GM23338 (cell line): ENCODE results near the gene NHS. TPM values are rescaled to one million over a fixed set of nuclear protein-coding genes. Genes with fewer than 3 reads are reported as not detected.

Source experiments
- ATAC-seq: fragments of 200-7000 bp; cut with Tn5 transposase; 3 replicates; pipeline ENCODE4 v1.9.1; 2020
- DNase-seq: peaks from one replicate; pipeline ENCODE4 v3.0.0-alpha.2; 2015; ENCODE audit warnings: low spot score
- H2AFZ ChIP-seq: fragments of 200-600 bp; sonication (generic); 2 replicates; pipeline ENCODE4 v1.8.0; 2016; ENCODE audit warnings: antibody characterized with exemption, mild to moderate bottlenecking, moderate library complexity
- H3F3A ChIP-seq: fragments of 200-600 bp; sonication (generic); replicated peaks from 2 replicates; pipeline ENCODE4 v1.8.0; 2017; ENCODE audit warnings: antibody characterized with exemption, mixed run types, low read depth
- H3K27ac ChIP-seq: fragments of 200-600 bp; sonication (generic); 2 replicates; pipeline ENCODE4 v1.6.1; 2016; ENCODE audit warnings: low read depth
- H3K27me3 ChIP-seq: fragments of 200-600 bp; sonication (generic); 2 replicates; pipeline ENCODE4 v1.8.0; 2016; ENCODE audit warnings: mild to moderate bottlenecking, mixed run types, moderate library complexity; ENCODE audit not compliant: insufficient read depth
- H3K36me3 ChIP-seq: fragments of 200-600 bp; sonication (generic); 2 replicates; pipeline ENCODE4 v1.8.0; 2016; ENCODE audit warnings: mild to moderate bottlenecking; ENCODE audit not compliant: insufficient read depth
- H3K4me1 ChIP-seq: fragments of 200-600 bp; sonication (generic); 2 replicates; pipeline ENCODE4 v1.8.0; 2016; ENCODE audit warnings: mild to moderate bottlenecking, moderate library complexity; ENCODE audit not compliant: insufficient read depth
- H3K4me2 ChIP-seq: fragments of 200-600 bp; sonication (generic); 2 replicates; pipeline ENCODE4 v1.7.1; 2017; ENCODE audit warnings: mixed run types
- H3K4me3 ChIP-seq: fragments of 200-600 bp; sonication (generic); 2 replicates; pipeline ENCODE4 v1.6.1; 2016; ENCODE audit warnings: mixed run types
- H3K79me2 ChIP-seq: fragments of 200-600 bp; sonication (generic); replicated peaks from 2 replicates; pipeline ENCODE4 v1.8.0; 2017; ENCODE audit warnings: mild to moderate bottlenecking; ENCODE audit not compliant: insufficient read depth
- H3K9me2 ChIP-seq: fragments of 200-600 bp; sonication (generic); 2 replicates; pipeline ENCODE4 v1.8.0; 2017; ENCODE audit not compliant: insufficient read depth
- H4K20me1 ChIP-seq: fragments of 200-600 bp; sonication (generic); replicated peaks from 2 replicates; pipeline ENCODE4 v1.8.0; 2017; ENCODE audit warnings: mild to moderate bottlenecking; ENCODE audit not compliant: insufficient read depth
- H3K27ac Mint-ChIP-seq: 2 replicates; pipeline ENCODE4 v1.8.0; 2020; ENCODE audit warnings: inconsistent platforms, mild to moderate bottlenecking, moderate library complexity, mixed read lengths
- H3K27me3 Mint-ChIP-seq: 3 replicates; pipeline ENCODE4 v1.8.0; 2022; ENCODE audit warnings: low read depth, mild to moderate bottlenecking, moderate library complexity, mixed read lengths, inconsistent platforms; ENCODE audit not compliant: insufficient read depth, poor library complexity
- H3K36me3 Mint-ChIP-seq: 3 replicates; pipeline ENCODE4 v1.8.0; 2021; ENCODE audit warnings: low read depth, mild to moderate bottlenecking, inconsistent platforms, moderate library complexity, mixed read lengths
- H3K4me1 Mint-ChIP-seq: 3 replicates; pipeline ENCODE4 v1.8.0; 2020; ENCODE audit warnings: mild to moderate bottlenecking, inconsistent platforms, mixed read lengths
- H3K4me3 Mint-ChIP-seq: 3 replicates; pipeline ENCODE4 v1.8.0; 2021; ENCODE audit warnings: moderate library complexity, mild to moderate bottlenecking, inconsistent platforms, mixed read lengths
- H3K9me3 Mint-ChIP-seq: 3 replicates; pipeline ENCODE4 v1.8.0; 2020; ENCODE audit warnings: moderate library complexity, mild to moderate bottlenecking, inconsistent platforms, mixed read lengths
- CREB1 ChIP-seq: fragments of 250-450 bp; sonication (Bioruptor Pico); IDR thresholded peaks from 2 replicates; pipeline ENCODE4 v1.5.0; 2020; ENCODE audit warnings: low read depth, mild to moderate bottlenecking, moderate library complexity
- EZH2phosphoT487 ChIP-seq: fragments of 200-600 bp; sonication (generic); IDR thresholded peaks from one replicate; pipeline ENCODE4 v1.8.1; 2018; ENCODE audit warnings: antibody characterized with exemption; ENCODE audit not compliant: unreplicated experiment
- JUNB ChIP-seq: IDR thresholded peaks from one replicate; pipeline ENCODE4 v1.6.1; 2016; ENCODE audit warnings: antibody characterized with exemption; ENCODE audit not compliant: unreplicated experiment
- NANOG ChIP-seq: IDR thresholded peaks from 2 replicates; pipeline ENCODE4 v1.6.1; 2016; ENCODE audit warnings: antibody characterized with exemption, borderline replicate concordance
- STAT1 ChIP-seq: IDR thresholded peaks from one replicate; pipeline ENCODE4 v1.6.1; 2016; ENCODE audit warnings: antibody characterized with exemption; ENCODE audit not compliant: unreplicated experiment
- ZNF114 ChIP-seq: fragments of 250-450 bp; sonication (Bioruptor Pico); IDR thresholded peaks from 2 replicates; pipeline ENCODE4 v1.5.0; 2020; ENCODE audit warnings: mild to moderate bottlenecking, moderate library complexity
- ZNF331 ChIP-seq: fragments of 250-450 bp; sonication (Bioruptor Pico); IDR thresholded peaks from 2 replicates; pipeline ENCODE4 v1.5.0; 2020; ENCODE audit warnings: low read depth, mild to moderate bottlenecking, moderate library complexity
- polyA plus RNA-seq: library from polyadenylated mRNA; unstranded; fragments of >200 nt; fragmentation: Nextera tagmentation; extraction: Ambion mirVana; gene quantifications from 2 replicates; pipeline ENCODE4 v1.2.1, GENCODE V29; 2016
- total RNA-seq: library from RNA; depleted of rRNA; stranded (reverse); fragments of >200 nt; shearing (Covaris generic); gene quantifications from 2 replicates; pipeline ENCODE4 v1.2.3, GENCODE V29; 2014
- TF ChIP-seq, protein P1 (sequence below): fragments of 250-450 bp; sonication (Bioruptor Pico); IDR thresholded peaks from 2 replicates; pipeline ENCODE4 v1.5.0; 2020; ENCODE audit warnings: mild to moderate bottlenecking, moderate library complexity
- TF ChIP-seq, protein P2 (sequence below): IDR thresholded peaks from one replicate; pipeline ENCODE4 v1.6.1; 2018; ENCODE audit warnings: antibody characterized with exemption; ENCODE audit not compliant: unreplicated experiment
- TF ChIP-seq, protein P3 (sequence below), 2 experiments: fragments of 200-600 bp in 1 of 2; sonication (generic) in 1 of 2; conservative IDR thresholded peaks; 2 replicates each; pipeline versions ENCODE4 v1.5.1 to v1.6.1; 2016 to 2017; ENCODE audit warnings: antibody characterized with exemption in 2 of 2, low read depth in 2 of 2, mild to moderate bottlenecking in 2 of 2, moderate library complexity in 1 of 2
- TF ChIP-seq, protein P4 (sequence below): IDR thresholded peaks from 2 replicates; pipeline ENCODE4 v1.6.1; 2016; ENCODE audit warnings: antibody characterized with exemption

The NHS gene
- total and polyA plus RNA-seq, 2 experiments from 2014 or later = 1.8 to 8.2 TPM

DNA sequence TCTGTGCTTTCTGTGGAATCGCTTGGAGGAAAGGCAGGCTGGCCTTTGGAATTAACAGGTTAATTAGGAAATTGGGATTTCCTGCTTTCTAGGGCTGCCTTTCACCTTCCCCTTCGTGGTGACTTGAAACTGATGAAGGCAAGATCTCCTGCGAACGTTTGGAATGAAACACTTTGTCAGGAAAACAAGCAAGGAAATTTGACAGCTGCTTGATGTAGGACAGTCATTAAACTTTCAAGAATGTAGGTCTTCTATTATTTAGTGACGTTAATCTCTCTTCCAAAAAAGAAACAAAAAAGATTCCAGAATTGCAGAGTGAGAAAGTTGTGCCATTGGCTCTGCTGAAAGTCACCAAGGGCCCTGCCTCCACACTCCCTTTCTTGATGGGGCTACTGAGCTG is 206.6 kb downstream of the NHS start:
- H2AFZ ChIP-seq = no peak overlapping the region
- Mint-ChIP-seq H3K27me3 (peaks cover 4% of the 10 kb centered on the region), H3K4me3 (no peak overlapping the region), H3K9me3 (no peaks in the 10 kb centered on the region), H3K27ac (no peak overlapping the region), H3K36me3 (no peaks in the 10 kb centered on the region), H3K4me1 (peaks cover 11% of the 10 kb centered on the region; the same call in 2 of the 3 replicates)
- H3K27me3 ChIP-seq = no peaks in the 10 kb centered on the region
- no peaks in the 10 kb centered on the region for H3K36me3 ChIP-seq
- H3K79me2 ChIP-seq = no peaks in the 10 kb centered on the region
- no peak overlapping the region for H3K4me3 ChIP-seq
- DNase-seq (no peak), ATAC-seq (no peak)
- H3K27ac ChIP-seq = no peak overlapping the region
- no peaks in the 10 kb centered on the region for H4K20me1 ChIP-seq
- TF ChIP-seq, protein P1, sequence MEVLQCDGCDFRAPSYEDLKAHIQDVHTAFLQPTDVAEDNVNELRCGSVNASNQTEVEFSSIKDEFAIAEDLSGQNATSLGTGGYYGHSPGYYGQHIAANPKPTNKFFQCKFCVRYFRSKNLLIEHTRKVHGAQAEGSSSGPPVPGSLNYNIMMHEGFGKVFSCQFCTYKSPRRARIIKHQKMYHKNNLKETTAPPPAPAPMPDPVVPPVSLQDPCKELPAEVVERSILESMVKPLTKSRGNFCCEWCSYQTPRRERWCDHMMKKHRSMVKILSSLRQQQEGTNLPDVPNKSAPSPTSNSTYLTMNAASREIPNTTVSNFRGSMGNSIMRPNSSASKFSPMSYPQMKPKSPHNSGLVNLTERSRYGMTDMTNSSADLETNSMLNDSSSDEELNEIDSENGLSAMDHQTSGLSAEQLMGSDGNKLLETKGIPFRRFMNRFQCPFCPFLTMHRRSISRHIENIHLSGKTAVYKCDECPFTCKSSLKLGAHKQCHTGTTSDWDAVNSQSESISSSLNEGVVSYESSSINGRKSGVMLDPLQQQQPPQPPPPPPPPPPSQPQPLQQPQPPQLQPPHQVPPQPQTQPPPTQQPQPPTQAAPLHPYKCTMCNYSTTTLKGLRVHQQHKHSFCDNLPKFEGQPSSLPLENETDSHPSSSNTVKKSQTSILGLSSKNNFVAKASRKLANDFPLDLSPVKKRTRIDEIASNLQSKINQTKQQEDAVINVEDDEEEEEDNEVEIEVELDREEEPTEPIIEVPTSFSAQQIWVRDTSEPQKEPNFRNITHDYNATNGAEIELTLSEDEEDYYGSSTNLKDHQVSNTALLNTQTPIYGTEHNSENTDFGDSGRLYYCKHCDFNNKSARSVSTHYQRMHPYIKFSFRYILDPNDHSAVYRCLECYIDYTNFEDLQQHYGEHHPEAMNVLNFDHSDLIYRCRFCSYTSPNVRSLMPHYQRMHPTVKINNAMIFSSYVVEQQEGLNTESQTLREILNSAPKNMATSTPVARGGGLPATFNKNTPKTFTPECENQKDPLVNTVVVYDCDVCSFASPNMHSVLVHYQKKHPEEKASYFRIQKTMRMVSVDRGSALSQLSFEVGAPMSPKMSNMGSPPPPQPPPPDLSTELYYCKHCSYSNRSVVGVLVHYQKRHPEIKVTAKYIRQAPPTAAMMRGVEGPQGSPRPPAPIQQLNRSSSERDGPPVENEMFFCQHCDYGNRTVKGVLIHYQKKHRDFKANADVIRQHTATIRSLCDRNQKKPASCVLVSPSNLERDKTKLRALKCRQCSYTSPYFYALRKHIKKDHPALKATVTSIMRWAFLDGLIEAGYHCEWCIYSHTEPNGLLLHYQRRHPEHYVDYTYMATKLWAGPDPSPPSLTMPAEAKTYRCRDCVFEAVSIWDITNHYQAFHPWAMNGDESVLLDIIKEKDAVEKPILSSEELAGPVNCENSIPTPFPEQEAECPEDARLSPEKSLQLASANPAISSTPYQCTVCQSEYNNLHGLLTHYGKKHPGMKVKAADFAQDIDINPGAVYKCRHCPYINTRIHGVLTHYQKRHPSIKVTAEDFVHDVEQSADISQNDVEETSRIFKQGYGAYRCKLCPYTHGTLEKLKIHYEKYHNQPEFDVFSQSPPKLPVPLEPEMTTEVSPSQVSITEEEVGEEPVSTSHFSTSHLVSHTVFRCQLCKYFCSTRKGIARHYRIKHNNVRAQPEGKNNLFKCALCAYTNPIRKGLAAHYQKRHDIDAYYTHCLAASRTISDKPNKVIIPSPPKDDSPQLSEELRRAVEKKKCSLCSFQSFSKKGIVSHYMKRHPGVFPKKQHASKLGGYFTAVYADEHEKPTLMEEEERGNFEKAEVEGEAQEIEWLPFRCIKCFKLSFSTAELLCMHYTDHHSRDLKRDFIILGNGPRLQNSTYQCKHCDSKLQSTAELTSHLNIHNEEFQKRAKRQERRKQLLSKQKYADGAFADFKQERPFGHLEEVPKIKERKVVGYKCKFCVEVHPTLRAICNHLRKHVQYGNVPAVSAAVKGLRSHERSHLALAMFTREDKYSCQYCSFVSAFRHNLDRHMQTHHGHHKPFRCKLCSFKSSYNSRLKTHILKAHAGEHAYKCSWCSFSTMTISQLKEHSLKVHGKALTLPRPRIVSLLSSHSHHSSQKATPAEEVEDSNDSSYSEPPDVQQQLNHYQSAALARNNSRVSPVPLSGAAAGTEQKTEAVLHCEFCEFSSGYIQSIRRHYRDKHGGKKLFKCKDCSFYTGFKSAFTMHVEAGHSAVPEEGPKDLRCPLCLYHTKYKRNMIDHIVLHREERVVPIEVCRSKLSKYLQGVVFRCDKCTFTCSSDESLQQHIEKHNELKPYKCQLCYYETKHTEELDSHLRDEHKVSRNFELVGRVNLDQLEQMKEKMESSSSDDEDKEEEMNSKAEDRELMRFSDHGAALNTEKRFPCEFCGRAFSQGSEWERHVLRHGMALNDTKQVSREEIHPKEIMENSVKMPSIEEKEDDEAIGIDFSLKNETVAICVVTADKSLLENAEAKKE (CRISPR knock-in tag) = no peak
- TF ChIP-seq JUNB (no peak), NANOG (no peak), EZH2phosphoT487 (no peak), CREB1 (CRISPR knock-in tag) (no peak), ZNF331 (CRISPR knock-in tag) (no peak), STAT1 (no peak), ZNF114 (CRISPR knock-in tag) (no peak)
- TF ChIP-seq, protein P2, sequence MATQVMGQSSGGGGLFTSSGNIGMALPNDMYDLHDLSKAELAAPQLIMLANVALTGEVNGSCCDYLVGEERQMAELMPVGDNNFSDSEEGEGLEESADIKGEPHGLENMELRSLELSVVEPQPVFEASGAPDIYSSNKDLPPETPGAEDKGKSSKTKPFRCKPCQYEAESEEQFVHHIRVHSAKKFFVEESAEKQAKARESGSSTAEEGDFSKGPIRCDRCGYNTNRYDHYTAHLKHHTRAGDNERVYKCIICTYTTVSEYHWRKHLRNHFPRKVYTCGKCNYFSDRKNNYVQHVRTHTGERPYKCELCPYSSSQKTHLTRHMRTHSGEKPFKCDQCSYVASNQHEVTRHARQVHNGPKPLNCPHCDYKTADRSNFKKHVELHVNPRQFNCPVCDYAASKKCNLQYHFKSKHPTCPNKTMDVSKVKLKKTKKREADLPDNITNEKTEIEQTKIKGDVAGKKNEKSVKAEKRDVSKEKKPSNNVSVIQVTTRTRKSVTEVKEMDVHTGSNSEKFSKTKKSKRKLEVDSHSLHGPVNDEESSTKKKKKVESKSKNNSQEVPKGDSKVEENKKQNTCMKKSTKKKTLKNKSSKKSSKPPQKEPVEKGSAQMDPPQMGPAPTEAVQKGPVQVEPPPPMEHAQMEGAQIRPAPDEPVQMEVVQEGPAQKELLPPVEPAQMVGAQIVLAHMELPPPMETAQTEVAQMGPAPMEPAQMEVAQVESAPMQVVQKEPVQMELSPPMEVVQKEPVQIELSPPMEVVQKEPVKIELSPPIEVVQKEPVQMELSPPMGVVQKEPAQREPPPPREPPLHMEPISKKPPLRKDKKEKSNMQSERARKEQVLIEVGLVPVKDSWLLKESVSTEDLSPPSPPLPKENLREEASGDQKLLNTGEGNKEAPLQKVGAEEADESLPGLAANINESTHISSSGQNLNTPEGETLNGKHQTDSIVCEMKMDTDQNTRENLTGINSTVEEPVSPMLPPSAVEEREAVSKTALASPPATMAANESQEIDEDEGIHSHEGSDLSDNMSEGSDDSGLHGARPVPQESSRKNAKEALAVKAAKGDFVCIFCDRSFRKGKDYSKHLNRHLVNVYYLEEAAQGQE = no peak
- TF ChIP-seq, protein P3, sequence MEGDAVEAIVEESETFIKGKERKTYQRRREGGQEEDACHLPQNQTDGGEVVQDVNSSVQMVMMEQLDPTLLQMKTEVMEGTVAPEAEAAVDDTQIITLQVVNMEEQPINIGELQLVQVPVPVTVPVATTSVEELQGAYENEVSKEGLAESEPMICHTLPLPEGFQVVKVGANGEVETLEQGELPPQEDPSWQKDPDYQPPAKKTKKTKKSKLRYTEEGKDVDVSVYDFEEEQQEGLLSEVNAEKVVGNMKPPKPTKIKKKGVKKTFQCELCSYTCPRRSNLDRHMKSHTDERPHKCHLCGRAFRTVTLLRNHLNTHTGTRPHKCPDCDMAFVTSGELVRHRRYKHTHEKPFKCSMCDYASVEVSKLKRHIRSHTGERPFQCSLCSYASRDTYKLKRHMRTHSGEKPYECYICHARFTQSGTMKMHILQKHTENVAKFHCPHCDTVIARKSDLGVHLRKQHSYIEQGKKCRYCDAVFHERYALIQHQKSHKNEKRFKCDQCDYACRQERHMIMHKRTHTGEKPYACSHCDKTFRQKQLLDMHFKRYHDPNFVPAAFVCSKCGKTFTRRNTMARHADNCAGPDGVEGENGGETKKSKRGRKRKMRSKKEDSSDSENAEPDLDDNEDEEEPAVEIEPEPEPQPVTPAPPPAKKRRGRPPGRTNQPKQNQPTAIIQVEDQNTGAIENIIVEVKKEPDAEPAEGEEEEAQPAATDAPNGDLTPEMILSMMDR (conservative IDR thresholded peaks at IDR 0.05; ENCODE audit: low read depth in 2 of 2) = no peak
- TF ChIP-seq, protein P4, sequence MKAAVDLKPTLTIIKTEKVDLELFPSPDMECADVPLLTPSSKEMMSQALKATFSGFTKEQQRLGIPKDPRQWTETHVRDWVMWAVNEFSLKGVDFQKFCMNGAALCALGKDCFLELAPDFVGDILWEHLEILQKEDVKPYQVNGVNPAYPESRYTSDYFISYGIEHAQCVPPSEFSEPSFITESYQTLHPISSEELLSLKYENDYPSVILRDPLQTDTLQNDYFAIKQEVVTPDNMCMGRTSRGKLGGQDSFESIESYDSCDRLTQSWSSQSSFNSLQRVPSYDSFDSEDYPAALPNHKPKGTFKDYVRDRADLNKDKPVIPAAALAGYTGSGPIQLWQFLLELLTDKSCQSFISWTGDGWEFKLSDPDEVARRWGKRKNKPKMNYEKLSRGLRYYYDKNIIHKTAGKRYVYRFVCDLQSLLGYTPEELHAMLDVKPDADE = no peak
- no peak overlapping the region for H3K4me2 ChIP-seq
- H3F3A ChIP-seq = no peaks in the 10 kb centered on the region
- H3K4me1 ChIP-seq = peaks cover 10% of the 10 kb centered on the region; the same call in 1 of the 2 replicates
- no peaks in the 10 kb centered on the region for H3K9me2 ChIP-seq
